A549 treated with RU486 at 1 μM for 4 hours (cell line): ENCODE results near the gene HACE1. TPM values are rescaled to one million over a fixed set of nuclear protein-coding genes. Genes with fewer than 3 reads are reported as not detected.

Experiments used
- total RNA-seq: library from RNA; stranded (reverse); fragments of 200-300 nt; extraction: Qiagen RNA extraction; gene quantifications from 5 replicates; pipeline ENCODE4 v1.2.3, GENCODE V29; 2022; ENCODE audit warnings: low read depth

Gene HACE1
- 2.2 to 3.5 TPM (median 3.3 TPM) in 5 replicates for total RNA-seq

GRCh38 chr6:104859225-104860146, at the start of gene HACE1:
Gene HACE1 (minus strand): TSS chr6:104859919. CDS start chr6:104859642, 277 bp downstream.

Other genes starting within 250 kb of the HACE1 start
- gene LIN28B, start 97.2 kb upstream of the HACE1 start, total RNA-seq = 1.4 to 2.0 TPM (median 1.7 TPM) in 5 replicates